ENCODE measurements around the gene SVIL.
A peak's percentile ranks its signal among the peaks of the same experiment; 100 is the strongest.
"Not testable (repeated sequence)": the region's sequence is repeated elsewhere in the genome, so short reads cannot be mapped to it uniquely, and the experiment has no call there.

Gene SVIL

GRCh38 chr10:29535012-29535777 lies 99.6 kb downstream of the SVIL start:
- DNase-seq, result no peak

GRCh38 chr10:29534590-29534989 lies 100.2 kb downstream of the SVIL start:
- DNase-seq, result no peak

- no peak for DNase-seq
Observed at GRCh38 chr10:29533696-29534285, 101.0 kb downstream of the SVIL start.

DNA sequence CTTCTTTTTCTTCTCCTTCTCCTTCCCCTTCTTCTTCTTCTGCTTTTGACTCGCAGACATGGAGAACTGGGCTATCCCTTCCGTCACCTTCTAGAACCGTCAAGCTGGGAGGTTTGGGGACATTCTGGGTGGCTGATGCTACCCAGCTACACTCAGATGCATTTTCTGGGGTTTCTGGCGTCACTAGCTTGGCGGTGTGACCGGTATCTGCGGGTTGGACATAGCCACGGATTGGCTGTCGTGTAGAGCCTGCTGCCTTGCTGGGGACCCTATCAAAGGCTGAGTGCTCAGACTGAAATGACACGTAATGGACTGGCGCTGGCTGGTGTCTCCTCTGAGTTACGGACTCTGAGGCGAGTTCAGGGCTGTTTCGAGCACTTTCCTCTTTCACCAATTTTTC lies 101.7 kb downstream of the SVIL start:
- DNase-seq, result no peak

DNA sequence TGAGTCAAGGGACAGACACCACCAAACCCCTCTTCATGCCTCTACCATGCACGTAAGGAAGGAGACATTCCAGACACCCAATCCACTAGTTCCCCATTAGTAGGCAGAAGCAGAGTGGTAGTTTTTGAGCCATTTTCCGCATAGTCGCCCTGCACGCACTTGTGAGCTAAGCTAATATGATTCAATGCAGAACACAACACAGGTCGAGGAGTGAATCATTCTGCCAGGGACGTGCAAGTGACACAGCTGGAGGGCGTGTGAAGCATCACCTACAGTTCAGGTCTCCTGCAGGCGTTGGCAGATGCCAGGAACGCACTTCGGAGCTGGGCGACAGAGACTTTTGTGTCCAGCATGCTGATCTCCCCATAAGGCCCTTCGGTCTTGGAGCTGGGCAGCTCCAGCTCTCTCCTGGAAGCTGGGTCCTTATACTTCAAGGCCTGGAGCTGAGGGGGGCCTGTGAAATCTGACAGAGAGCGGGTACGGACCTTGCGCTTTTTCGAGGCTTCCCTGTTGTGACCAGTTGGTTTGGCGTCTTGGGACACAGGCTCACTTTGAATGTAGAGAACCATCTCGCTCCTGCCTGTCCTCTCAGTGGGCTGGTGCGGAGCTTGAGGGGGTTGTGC lies 102.4 kb downstream of the SVIL start:
- no peak for DNase-seq

DNA sequence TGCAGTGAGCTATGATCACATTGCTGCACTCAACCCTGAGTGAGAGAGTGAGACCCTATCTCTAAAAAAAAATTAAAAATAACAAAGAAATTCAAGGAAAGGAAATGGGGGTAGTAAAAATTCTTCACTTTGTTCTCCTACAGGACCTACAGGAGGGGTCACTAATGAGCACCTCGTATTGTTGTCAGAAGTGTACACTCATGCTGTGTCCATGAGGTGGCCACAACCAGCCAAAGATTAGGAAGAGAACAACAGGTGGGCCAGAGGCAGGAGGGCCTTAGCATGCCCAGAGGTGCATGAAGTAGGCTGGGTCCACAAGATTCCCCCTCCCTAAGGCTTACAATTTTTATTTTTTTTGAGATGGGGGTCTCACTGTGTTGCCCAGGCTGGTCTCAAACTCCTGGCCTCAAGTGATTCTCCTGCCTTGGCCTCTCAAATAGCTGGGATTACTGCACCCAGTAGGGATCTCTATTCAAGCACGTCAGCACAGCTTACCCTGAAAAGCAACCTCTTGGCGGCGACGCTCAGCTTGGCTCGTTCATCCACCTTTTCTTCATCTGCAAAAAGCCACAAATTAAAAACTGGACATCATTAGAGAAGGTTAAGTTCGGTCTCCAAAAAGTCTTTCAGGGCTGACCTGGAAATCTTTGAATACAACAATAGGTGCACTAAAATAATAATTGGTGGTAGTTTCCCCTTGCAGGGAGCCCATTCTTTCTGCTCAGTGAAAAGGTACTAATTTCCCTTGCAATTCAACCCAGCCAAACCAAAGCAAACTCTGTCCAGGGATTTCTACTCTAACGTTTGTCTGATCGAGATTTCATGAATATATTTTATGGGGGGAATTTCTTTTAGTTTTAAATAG lies 104.4 kb downstream of the SVIL start:
- DNase-seq, result no peak

GRCh38 chr10:29529146-29529545 lies 105.6 kb downstream of the SVIL start:
- no peak for DNase-seq

DNA sequence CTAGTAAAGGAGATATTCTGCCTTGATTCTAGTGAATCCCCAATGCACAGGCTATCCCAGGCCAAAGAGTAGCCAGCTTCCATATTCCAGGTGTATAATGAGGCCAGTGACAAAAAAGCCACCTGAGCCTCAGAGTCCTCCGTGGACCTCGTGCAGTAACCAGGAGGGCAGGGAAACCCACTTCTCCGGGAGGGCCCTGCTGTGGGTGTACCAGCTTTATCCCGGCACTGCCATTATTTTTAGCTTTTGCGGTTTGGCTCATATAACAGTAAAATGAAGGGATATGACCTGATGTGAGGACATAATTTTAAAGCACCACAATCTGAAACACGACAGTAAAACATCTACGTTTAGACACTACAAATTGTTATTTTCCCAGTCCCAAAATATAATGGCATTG lies 109.0 kb downstream of the SVIL start:
- no peak for DNase-seq

- no peak for DNase-seq
Observed at GRCh38 chr10:29524720-29525119, 110.1 kb downstream of the SVIL start.

DNA sequence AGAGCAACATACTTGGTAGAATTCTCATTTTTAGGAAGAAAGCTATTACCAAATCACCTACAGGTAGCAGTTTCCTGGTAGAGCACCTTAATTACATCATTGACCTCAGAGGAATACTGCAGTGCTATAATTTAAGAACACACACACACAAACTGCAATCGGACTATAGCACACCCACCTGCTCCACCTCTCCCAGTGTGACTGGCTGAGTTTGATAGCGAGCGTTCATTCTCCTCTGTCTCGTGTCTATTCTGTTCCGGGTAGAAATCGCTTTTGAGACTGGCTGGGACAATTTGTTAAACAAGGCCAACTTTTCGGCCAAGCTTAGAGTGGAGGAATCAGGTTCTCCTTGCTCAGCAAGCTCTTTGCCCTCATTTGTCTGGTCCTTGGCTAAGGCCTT lies 110.5 kb downstream of the SVIL start:
- no peak for DNase-seq

- no peak for DNase-seq
Observed at GRCh38 chr10:29522918-29523317, 111.9 kb downstream of the SVIL start.

- no peak for DNase-seq
Observed at GRCh38 chr10:29522061-29522855, 112.5 kb downstream of the SVIL start.

DNA sequence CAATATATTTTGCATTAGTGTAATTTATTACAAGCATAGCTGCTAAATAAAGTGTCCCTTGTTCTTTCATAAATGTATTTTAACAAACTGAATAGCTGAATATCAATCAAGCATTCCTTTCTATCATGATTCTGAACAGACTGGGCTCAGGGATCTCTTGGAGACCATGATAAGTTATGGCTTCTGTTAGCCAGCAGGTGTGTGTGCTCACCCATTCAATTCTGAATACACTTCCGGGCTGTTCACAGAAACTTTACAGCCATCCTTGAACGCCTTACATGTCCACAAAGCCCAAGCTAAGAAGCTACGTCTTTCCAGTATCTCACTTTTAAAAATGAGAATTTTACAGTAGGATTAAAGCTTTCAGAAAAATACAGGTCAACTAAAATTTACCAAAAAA lies 115.1 kb downstream of the SVIL start:
- no peak for DNase-seq

DNA sequence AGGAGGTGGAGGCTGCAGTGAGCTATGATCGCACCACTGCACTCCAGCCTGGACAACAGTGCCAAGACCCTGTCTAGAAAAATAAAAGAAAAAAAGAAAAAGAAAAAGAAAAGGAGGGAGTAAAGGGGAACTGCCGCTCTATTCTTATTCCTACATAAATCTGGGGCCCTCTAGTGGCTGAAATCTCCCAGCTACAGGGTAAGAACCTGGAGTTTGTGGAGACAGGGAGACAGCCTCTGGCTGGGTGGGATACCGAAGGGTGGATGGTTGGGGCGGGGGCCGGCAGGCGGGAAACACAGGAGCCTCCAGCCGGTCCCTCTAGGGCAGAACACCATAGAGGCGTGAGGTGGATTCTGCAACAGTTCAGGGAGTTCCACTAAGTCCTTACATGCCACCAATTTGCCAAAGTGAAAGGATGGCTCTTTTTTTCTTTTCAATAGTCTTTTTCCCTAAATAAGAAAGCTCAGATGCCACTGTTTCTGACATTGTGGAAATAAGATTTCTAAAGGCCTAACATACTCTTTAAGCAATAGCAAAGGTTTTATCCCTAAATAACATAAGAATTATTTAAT lies 117.3 kb downstream of the SVIL start:
- DNase-seq, result peak; percentile 36

DNA sequence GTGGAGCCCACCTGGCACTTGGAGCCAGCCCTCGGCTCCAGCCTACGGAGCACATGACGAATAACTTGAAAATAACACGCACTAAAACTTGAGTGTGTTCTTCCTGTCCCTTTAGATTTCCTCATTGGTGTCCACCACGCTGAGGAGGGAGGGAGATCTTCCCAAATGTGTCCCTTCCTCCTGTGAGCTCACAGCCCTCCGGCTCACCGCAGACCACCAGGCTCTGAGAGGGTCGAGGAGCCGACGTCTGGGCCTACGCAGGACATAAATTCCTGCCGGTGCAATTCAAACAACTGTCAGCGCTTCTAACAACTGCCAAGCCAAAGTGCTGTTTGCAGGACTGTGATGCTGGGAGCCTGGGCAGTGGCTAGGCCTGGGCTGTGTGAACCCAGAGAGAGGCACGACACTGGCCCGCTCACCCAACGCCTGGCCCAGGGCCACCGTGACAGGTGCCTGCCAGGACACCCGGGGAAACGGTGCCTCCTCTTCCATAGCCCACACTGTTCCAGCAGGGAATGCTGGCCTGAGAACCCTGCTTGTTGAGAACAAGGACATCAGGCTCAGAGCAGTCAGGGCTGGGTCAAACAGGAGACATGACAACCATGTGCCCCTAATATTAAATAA lies 118.3 kb downstream of the SVIL start:
- not testable (repeated sequence) for DNase-seq

DNA sequence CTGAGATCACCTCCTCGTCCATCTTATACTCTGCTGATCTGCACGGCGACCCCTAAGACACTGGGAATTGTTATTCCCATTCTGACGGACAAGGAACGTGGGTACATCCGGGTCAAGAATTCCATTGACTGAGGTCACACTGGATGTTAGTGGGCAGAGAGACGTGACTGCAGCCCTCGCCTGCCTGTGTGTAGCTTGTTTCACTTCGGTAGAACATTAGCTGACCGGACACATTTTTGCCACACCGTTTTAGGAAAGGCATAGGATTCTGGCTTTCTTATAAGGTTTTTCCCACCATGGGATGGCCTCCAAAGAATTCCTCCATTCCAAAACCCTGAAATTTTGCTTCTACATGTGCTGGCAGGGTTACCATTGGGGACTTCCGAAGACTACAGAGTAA lies 118.9 kb downstream of the SVIL start:
- DNase-seq, result not testable (repeated sequence)

- DNase-seq, result not testable (repeated sequence)
Observed at GRCh38 chr10:29515104-29515503, 119.7 kb downstream of the SVIL start.

DNA sequence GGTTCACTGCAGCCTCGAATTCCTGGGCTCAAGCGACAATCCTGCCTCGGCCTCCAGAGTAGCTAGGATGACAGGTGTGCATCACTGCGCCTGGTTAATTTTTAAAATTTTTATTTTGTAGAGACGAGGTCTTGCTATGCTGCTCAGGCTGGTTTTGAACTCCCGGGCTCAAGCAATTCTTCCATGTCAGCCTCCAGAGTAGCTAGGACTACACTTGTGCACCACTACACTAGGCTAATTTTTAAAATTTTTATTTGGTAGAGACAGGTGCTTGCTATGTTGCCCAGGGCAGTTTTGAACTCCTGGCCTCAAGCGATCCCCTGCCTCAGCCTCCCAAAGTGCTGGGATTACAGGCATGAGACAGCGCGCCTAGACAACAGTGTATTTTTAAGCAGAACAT lies 120.5 kb downstream of the SVIL start:
- DNase-seq, result no peak

- DNase-seq, result no peak
Observed at GRCh38 chr10:29512425-29512974, 122.3 kb downstream of the SVIL start.

DNA sequence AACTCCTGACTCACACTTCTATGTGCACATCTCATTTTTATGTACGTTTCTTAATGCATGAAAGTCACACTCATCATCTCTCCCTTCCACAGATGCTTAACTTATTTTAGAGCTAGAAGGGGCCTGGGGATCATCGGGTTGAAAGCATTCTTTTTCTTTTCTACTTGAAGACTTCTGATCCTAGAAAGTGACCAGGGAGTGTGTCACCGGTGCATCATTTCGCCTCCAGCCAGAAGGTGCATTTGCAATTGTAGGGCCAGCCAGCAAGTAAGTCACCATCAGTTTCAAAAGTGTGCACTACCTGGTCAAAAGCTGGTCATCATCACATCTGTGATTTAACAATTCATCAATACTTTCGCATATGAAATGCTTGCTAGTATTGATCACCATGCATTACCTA lies 123.0 kb downstream of the SVIL start:
- DNase-seq, result not testable (repeated sequence)

DNA sequence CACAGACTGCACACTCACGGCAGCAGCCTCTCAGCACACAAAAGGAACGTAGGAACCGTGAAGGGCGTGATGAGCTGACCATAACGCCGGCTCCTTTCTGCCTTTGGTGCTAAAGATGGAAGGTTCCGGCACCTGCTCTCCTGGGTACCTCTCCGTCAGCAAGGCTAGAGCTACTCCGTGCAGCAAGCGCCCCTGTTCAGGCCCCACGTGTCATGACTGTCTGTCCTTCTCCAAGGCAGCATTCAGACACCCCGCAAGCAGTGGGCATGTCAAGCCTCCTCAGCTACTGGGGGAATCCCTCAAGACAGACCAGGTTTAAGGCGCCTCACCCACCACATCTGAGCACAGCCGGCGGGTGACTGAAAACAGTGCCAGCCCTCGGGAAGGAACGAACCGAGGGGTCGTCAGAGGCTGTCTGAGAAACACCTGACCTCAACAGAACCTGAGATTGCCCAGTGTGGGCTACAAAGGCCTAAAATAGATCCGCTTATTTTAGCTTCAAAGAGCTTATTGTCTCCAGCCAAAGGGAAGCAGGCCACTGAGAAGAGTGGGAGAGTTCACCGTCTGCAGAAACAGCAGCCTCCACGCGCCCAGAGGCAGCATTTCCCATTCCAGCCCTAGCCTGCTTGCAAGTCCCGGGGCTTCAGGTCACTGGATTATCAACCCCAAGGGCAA lies 124.2 kb downstream of the SVIL start:
- DNase-seq, result not testable (repeated sequence)

All from RPMI8226 (cell line).